H1 (cell line): Measurements from ENCODE around the gene DUOXA1. TPM values are rescaled to one million over a fixed set of nuclear protein-coding genes. Genes with fewer than 3 reads are reported as not detected.

Source experiments
- CTCF ChIA-PET: fragments of 300-600 bp; sonication (Branson Sonifier 250); formaldehyde crosslinking; loops from one replicate; lab custom pipeline; 2021; ENCODE audit not compliant: partially characterized antibody; lab: Charles Lee
- POLR2A ChIA-PET: fragments of 300-600 bp; sonication (Branson Sonifier 250); formaldehyde crosslinking; loops from one replicate; lab custom pipeline; 2021; ENCODE audit warnings: inconsistent platforms; ENCODE audit not compliant: partially characterized antibody; lab: Charles Lee
- DNase-seq, 2 experiments: peaks; one replicate each; pipeline versions ENCODE4 v3.0.0 to v3.0.0-alpha.2; 2010 to 2022; ENCODE audit warnings: low spot score in 2 of 2, low read depth in 1 of 2, mixed read lengths in 1 of 2
- FAIRE-seq: peaks from 2 replicates; lab custom pipeline; 2011; peaks lifted over from hg19 to GRCh38; lab: Jason Lieb, UNC
- H2AFZ ChIP-seq: 2 replicates; pipeline ENCODE4 v1.8.1; 2012; ENCODE audit warnings: low read length, inconsistent platforms
- H2AK5ac ChIP-seq: 2 replicates; pipeline ENCODE4 v1.6.1; 2013; ENCODE audit warnings: low read depth, low read length
- H2BK120ac ChIP-seq: replicated peaks from 2 replicates; pipeline ENCODE3; 2013; ENCODE audit warnings: low read depth, low read length, inconsistent platforms
- H2BK12ac ChIP-seq: 2 replicates; pipeline ENCODE4 v1.6.1; 2013; ENCODE audit warnings: low read depth, low read length
- H2BK15ac ChIP-seq: 2 replicates; pipeline ENCODE4 v1.6.1; 2013; ENCODE audit warnings: low read length
- H2BK20ac ChIP-seq: 2 replicates; pipeline ENCODE4 v1.6.1; 2013; ENCODE audit warnings: low read length
- H2BK5ac ChIP-seq: 2 replicates; pipeline ENCODE4 v1.6.1; 2013; ENCODE audit warnings: low read depth, low read length
- H3K14ac ChIP-seq: 2 replicates; pipeline ENCODE4 v1.6.1; 2013; ENCODE audit warnings: inconsistent platforms; ENCODE audit not compliant: insufficient read length
- H3K18ac ChIP-seq: 2 replicates; pipeline ENCODE4 v1.6.1; 2013; ENCODE audit warnings: low read length; ENCODE audit errors: extremely low read depth
- H3K23ac ChIP-seq: 2 replicates; pipeline ENCODE4 v1.6.1; 2013; ENCODE audit warnings: inconsistent platforms; ENCODE audit not compliant: insufficient read length
- H3K23me2 ChIP-seq: 2 replicates; pipeline ENCODE4 v1.6.1; 2013; ENCODE audit warnings: low read depth, low read length
- H3K27ac ChIP-seq: 2 replicates; pipeline ENCODE4 v1.6.1; 2011; ENCODE audit warnings: low read depth, low read length, inconsistent platforms
- H3K27me3 ChIP-seq, 4 experiments: replicated peaks in 1 of 4; 1 replicate in 1 of 4; 2 replicates in 3 of 4; pipeline versions ENCODE4 v1.6.1 to v1.8.1; 2011 to 2013; ENCODE audit warnings: low read length in 3 of 4, mild to moderate bottlenecking in 3 of 4, inconsistent platforms in 2 of 4, mixed read lengths in 2 of 4, moderate library complexity in 1 of 4; ENCODE audit not compliant: control insufficient read depth in 3 of 4, insufficient read depth in 3 of 4; ENCODE audit errors: extremely low read depth in 1 of 4
- H3K36me3 ChIP-seq, 4 experiments: 2 replicates each; pipeline versions ENCODE4 v1.6.1 to v1.8.1; 2011 to 2013; ENCODE audit warnings: mild to moderate bottlenecking in 4 of 4, low read length in 3 of 4, moderate library complexity in 2 of 4, control low read depth in 1 of 4, inconsistent platforms in 1 of 4; ENCODE audit not compliant: insufficient read depth in 4 of 4, control insufficient read depth in 2 of 4
- H3K4ac ChIP-seq: replicated peaks from 2 replicates; pipeline ENCODE3; 2013; ENCODE audit warnings: low read length, low read depth, mixed read lengths, inconsistent platforms; ENCODE audit not compliant: insufficient read length
- H3K4me1 ChIP-seq, 4 experiments: replicated peaks in 1 of 4; 1 replicate in 1 of 4; 2 replicates in 3 of 4; pipeline versions ENCODE4 v1.6.1 to v1.8.1; 2011 to 2013; ENCODE audit warnings: low read length in 3 of 4, inconsistent platforms in 2 of 4, mixed read lengths in 1 of 4; ENCODE audit not compliant: insufficient read depth in 4 of 4, control insufficient read depth in 3 of 4
- H3K4me2 ChIP-seq, 2 experiments: 2 replicates each; pipeline versions ENCODE4 v1.6.1 to v1.8.1; 2011 to 2013; ENCODE audit warnings: low read depth in 2 of 2, low read length in 2 of 2, control low read depth in 1 of 2, inconsistent platforms in 1 of 2, mild to moderate bottlenecking in 1 of 2; ENCODE audit not compliant: insufficient read depth in 1 of 2
- H3K4me3 ChIP-seq, 4 experiments: fragments of 200-600, 300-600 bp in 1 of 4; sonication (generic), shearing (Covaris generic), sonication (Bioruptor Twin) in 1 of 4; 2 replicates each; pipeline versions ENCODE4 v1.5.1 to v1.8.1; 2011 to 2016; ENCODE audit warnings: low read length in 4 of 4, low read depth in 3 of 4, control low read depth in 2 of 4, inconsistent platforms in 2 of 4, mild to moderate bottlenecking in 2 of 4, mixed read lengths in 1 of 4, moderate library complexity in 1 of 4; ENCODE audit not compliant: insufficient read depth in 2 of 4; ENCODE audit errors: extremely low read depth in 1 of 4
- H3K56ac ChIP-seq: replicated peaks from 2 replicates; pipeline ENCODE3; 2013; ENCODE audit warnings: low read depth, mild to moderate bottlenecking, mixed read lengths, low read length, inconsistent platforms; ENCODE audit not compliant: insufficient read length
- H3K79me1 ChIP-seq: 2 replicates; pipeline ENCODE4 v1.6.1; 2013; ENCODE audit warnings: low read depth, low read length, control low read depth
- H3K79me2 ChIP-seq, 2 experiments: 2 replicates each; pipeline versions ENCODE4 v1.6.1 to v1.8.1; 2012 to 2013; ENCODE audit warnings: low read length in 2 of 2, mild to moderate bottlenecking in 2 of 2, inconsistent platforms in 1 of 2; ENCODE audit not compliant: insufficient read depth in 2 of 2, control insufficient read depth in 1 of 2
- H3K9ac ChIP-seq, 4 experiments: replicated peaks in 1 of 4; 1 replicate in 1 of 4; 2 replicates in 3 of 4; pipeline versions ENCODE4 v1.6.1 to v1.8.1; 2011 to 2013; ENCODE audit warnings: low read depth in 3 of 4, low read length in 3 of 4, control low read depth in 2 of 4, mild to moderate bottlenecking in 2 of 4, moderate library complexity in 2 of 4, inconsistent platforms in 1 of 4; ENCODE audit errors: extremely low read depth in 1 of 4
- H3K9me3 ChIP-seq, 2 experiments: 2 replicates each; pipeline versions ENCODE4 v1.6.1 to v1.8.1; 2012 to 2013; ENCODE audit warnings: mild to moderate bottlenecking in 2 of 2, moderate library complexity in 2 of 2, control low read depth in 1 of 2, inconsistent platforms in 1 of 2, low read depth in 1 of 2, low read length in 1 of 2, mixed read lengths in 1 of 2; ENCODE audit not compliant: insufficient read depth in 2 of 2
- H4K20me1 ChIP-seq, 2 experiments: replicated peaks in 1 of 2; 2 replicates each; pipeline versions ENCODE3 to v1.8.1; 2011 to 2013; ENCODE audit warnings: inconsistent platforms in 2 of 2, low read length in 2 of 2, mild to moderate bottlenecking in 1 of 2; ENCODE audit not compliant: insufficient read depth in 2 of 2, control insufficient read depth in 1 of 2
- H4K5ac ChIP-seq: 2 replicates; pipeline ENCODE4 v1.6.1; 2013; ENCODE audit warnings: low read length, low read depth, mixed read lengths, inconsistent platforms; ENCODE audit not compliant: insufficient read length
- H4K8ac ChIP-seq: 2 replicates; pipeline ENCODE4 v1.8.0; 2013; ENCODE audit warnings: mild to moderate bottlenecking, moderate library complexity, low read length, inconsistent platforms; ENCODE audit not compliant: insufficient read depth; ENCODE audit errors: extremely low read depth
- H4K91ac ChIP-seq: replicated peaks from 2 replicates; pipeline ENCODE3; 2013; ENCODE audit warnings: low read length, mixed read lengths, inconsistent platforms; ENCODE audit not compliant: insufficient read length
- CTCF ChIP-seq, 3 experiments: IDR thresholded peaks; 1 replicate in 2 of 3; 2 replicates in 1 of 3; pipeline versions ENCODE4 v1.5.1 to v1.6.1; 2011; ENCODE audit warnings: low read length in 3 of 3, mild to moderate bottlenecking in 3 of 3, inconsistent platforms in 2 of 3, low read depth in 1 of 3, moderate library complexity in 1 of 3; ENCODE audit not compliant: insufficient read depth in 1 of 3; ENCODE audit errors: control extremely low read depth in 1 of 3
- E2F6 ChIP-seq: IDR thresholded peaks from 2 replicates; pipeline ENCODE4 v1.6.1; 2012; ENCODE audit warnings: inconsistent platforms
- HDAC2 ChIP-seq, 2 experiments: fragments of 300-600 bp in 1 of 2; sonication (generic) in 1 of 2; IDR thresholded peaks; 2 replicates each; pipeline ENCODE4 v1.6.1; 2011 to 2012; ENCODE audit warnings: low read depth in 2 of 2, low read length in 2 of 2, mild to moderate bottlenecking in 2 of 2, moderate library complexity in 2 of 2, borderline replicate concordance in 1 of 2, inconsistent platforms in 1 of 2
- HDAC6 ChIP-seq: IDR thresholded peaks from one replicate; pipeline ENCODE4 v1.7.1; 2012; ENCODE audit warnings: low read depth, mild to moderate bottlenecking, inconsistent platforms, low read length, moderate library complexity
- MAX ChIP-seq: IDR thresholded peaks from 2 replicates; pipeline ENCODE4 v1.6.1; 2012; ENCODE audit warnings: inconsistent platforms
- SRF ChIP-seq: IDR thresholded peaks from 2 replicates; pipeline ENCODE4 v1.6.1; 2011; ENCODE audit warnings: mild to moderate bottlenecking, low read depth, low read length, moderate library complexity
- TCF12 ChIP-seq: IDR thresholded peaks from 2 replicates; pipeline ENCODE4 v1.6.1; 2011; ENCODE audit warnings: low read depth, mild to moderate bottlenecking, low read length
- WGBS, 2 experiments: shearing (Covaris generic) in 1 of 2; methylation state at CpG; one replicate each; pipeline versions ENCODE4 v1.1.6 to v1.1.7; 2013 to 2015; ENCODE audit warnings: low lambda C conversion rate in 2 of 2, mixed read lengths in 2 of 2, inconsistent platforms in 1 of 2, low coverage in 1 of 2, missing lambda C conversion rate in 1 of 2; ENCODE audit not compliant: insufficient replicate concordance in 2 of 2, insufficient coverage in 1 of 2, insufficient read length in 1 of 2; ENCODE audit errors: extremely low coverage in 1 of 2, missing lambda C conversion rate in 1 of 2; 5-methylcytosine and 5-hydroxymethylcytosine counted together
- polyA plus RNA-seq, 7 experiments: library from polyadenylated mRNA; depleted of rRNA in 3 of 7; stranded (reverse) in 5 of 7; unstranded in 2 of 7; fragments of >200 nt in 5 of 7; fragments of 200-250 nt in 2 of 7; gene quantifications; 1 replicate in 5 of 7; 2 replicates in 1 of 7; 4 replicates in 1 of 7; pipeline versions ENCODE4 v1.2.1 to v1.2.3, GENCODE V29; 2011 to 2013; ENCODE audit warnings: missing spikeins in 2 of 7, mixed read lengths in 2 of 7
- total RNA-seq: library from RNA; stranded (reverse); fragmentation: NEBNext Ultra II Directional; extraction: Animal tissue kit (Norgen Biotek cat#: 25700); gene quantifications from 2 replicates; pipeline ENCODE4 v1.2.1, GENCODE V29; 2021

The DUOXA1 gene
- total and polyA plus RNA-seq, 2 of the 8 experiments (the other 6 are each of a cell fraction or from before 2014, with no cell fraction given) = 0.18 TPM; not detected in 1

- POLR2A ChIA-PET = interaction anchor here (1.6 kb wide), 1 partner anchor 34 kb away, joined by 4 read pairs; no protein-coding TSS in a partner anchor
- H3K18ac ChIP-seq = no peak overlapping the region; the same call in 1 of the 2 replicates
- H3K27me3 ChIP-seq = peaks cover 0 to 2% (median 0%) of the 10 kb centered on the region in 4 experiments; a peak in 2 of 7 replicates
- DNase-seq = no peak
- H2BK15ac ChIP-seq = no peak overlapping the region
- H3K27ac ChIP-seq = no peak overlapping the region
- CTCF ChIA-PET = interaction anchor here (1.1 to 3.4 kb wide), 2 partner anchors 10 to 29 kb away, joined by 5 to 27 read pairs; no protein-coding TSS in a partner anchor
- H2BK12ac ChIP-seq = no peak overlapping the region
- no peak overlapping the region for H2BK120ac ChIP-seq
- no peak overlapping the region for H2AK5ac ChIP-seq
- no peaks in the 10 kb centered on the region for H3K9me3 ChIP-seq
- no peak overlapping the region for H2BK5ac ChIP-seq
- H4K20me1 ChIP-seq = no peaks in the 10 kb centered on the region
- no peak overlapping the region for H3K14ac ChIP-seq
- TF ChIP-seq E2F6 (peak; percentile 25; the same call in 1 of the 2 replicates), SRF (no peak), MAX (peak; percentile 32; the same call in 1 of the 2 replicates), TCF12 (no peak), HDAC6 (no peak), CTCF (IDR thresholded peaks at IDR 0.05; ENCODE audit: control extremely low read depth in 1 of 3, insufficient read depth in 1 of 3, low read depth in 1 of 3, low read length in 3 of 3) (no peak), HDAC2 (IDR thresholded peaks at IDR 0.05; ENCODE audit: borderline replicate concordance in 1 of 2, low read depth in 2 of 2, low read length in 2 of 2) (no peak)
- H4K8ac ChIP-seq = no peak overlapping the region
- no peak overlapping the region for H3K4me3 ChIP-seq
- H2AFZ ChIP-seq = no peak overlapping the region
- H3K79me1 ChIP-seq = no peaks in the 10 kb centered on the region
- FAIRE-seq = no peak
- H3K4me1 ChIP-seq = no peaks in the 10 kb centered on the region; a peak in 1 of 7 replicates
- no peak overlapping the region for H3K4me2 ChIP-seq
- H3K23ac ChIP-seq = no peak overlapping the region
- no peak overlapping the region for H4K91ac ChIP-seq
- H3K9ac ChIP-seq = no peak overlapping the region
- no peak overlapping the region for H4K5ac ChIP-seq
- no peaks in the 10 kb centered on the region for H3K79me2 ChIP-seq
- WGBS, 2 experiments = 92% methylated on average over 36 of the region's 36 CpGs; no CpG with 5 or more reads in 1 of the 2 experiments
- no peaks in the 10 kb centered on the region for H3K23me2 ChIP-seq
- no peaks in the 10 kb centered on the region for H3K36me3 ChIP-seq
- H3K56ac ChIP-seq = no peak overlapping the region
- no peak overlapping the region for H2BK20ac ChIP-seq
- H3K4ac ChIP-seq = no peak overlapping the region
Measured at GRCh38 chr15:45151998-45152828, 22.5 kb upstream of the DUOXA1 start.
